Measurements from ENCODE around the gene PRKN. TPM values are rescaled to one million over a fixed set of nuclear protein-coding genes. Genes with fewer than 3 reads are reported as not detected.

The PRKN gene
- total RNA-seq, 1 donor from 2014 or later, result 2.8 TPM

- peaks cover 10% of the 10 kb centered on the region for H3K27me3 ChIP-seq
- H3K9ac ChIP-seq, result no peak overlapping the region
- no peak overlapping the region for H3K4me2 ChIP-seq
- Mint-ChIP-seq H3K4me1 (peaks cover 13% of the 10 kb centered on the region), H3K9me3 (no peaks in the 10 kb centered on the region), H3K4me3 (no peak overlapping the region), H3K27me3 (ENCODE audit: insufficient read depth, low read depth) (peaks cover 7% of the 10 kb centered on the region), H3K27ac (no peak overlapping the region), H3K36me3 (no peaks in the 10 kb centered on the region)
- H3K4me3 ChIP-seq, result no peak overlapping the region
- H3K9me3 ChIP-seq (ENCODE audit: low read depth), result no peaks in the 10 kb centered on the region
- H2AFZ ChIP-seq (replicated peaks), result no peak overlapping the region
- no peak overlapping the region for H3K27ac ChIP-seq
- no peaks in the 10 kb centered on the region for H3F3A ChIP-seq (ENCODE audit: low read depth)
- H3K4me1 ChIP-seq, result peaks cover 8% of the 10 kb centered on the region
- TF ChIP-seq EZH2 (IDR thresholded peaks at IDR 0.05), result no peak
- no peak for TF ChIP-seq CTCF (IDR thresholded peaks at IDR 0.05)
- TF ChIP-seq EZH2phosphoT487 (IDR thresholded peaks at IDR 0.05), result no peak
- no peaks in the 10 kb centered on the region for H4K20me1 ChIP-seq (ENCODE audit: low read depth)
- H3K36me3 ChIP-seq, result no peaks in the 10 kb centered on the region
- no peaks in the 10 kb centered on the region for H3K79me2 ChIP-seq (ENCODE audit: low read depth)
- DNase-seq (ENCODE audit: low spot score), result no peak
Measured at GRCh38 chr6:161894436-161894835, 833.1 kb downstream of the PRKN start.

GRCh38 chr6:161891542-161891941 lies 836.0 kb downstream of the PRKN start:
- Histone ChIP-seq H2AFZ (replicated peaks) (no peak overlapping the region), H3K36me3 (no peaks in the 10 kb centered on the region), H3K4me1 (peaks cover 8% of the 10 kb centered on the region), H3K4me3 (no peak overlapping the region), H4K20me1 (ENCODE audit: low read depth) (no peaks in the 10 kb centered on the region), H3K27ac (no peak overlapping the region), H3K27me3 (peaks cover 10% of the 10 kb centered on the region), H3K9me3 (ENCODE audit: low read depth) (no peaks in the 10 kb centered on the region), H3F3A (ENCODE audit: low read depth) (no peaks in the 10 kb centered on the region), H3K4me2 (no peak overlapping the region), H3K79me2 (ENCODE audit: low read depth) (no peaks in the 10 kb centered on the region), H3K9ac (no peak overlapping the region)
- Mint-ChIP-seq H3K9me3 (no peaks in the 10 kb centered on the region), H3K36me3 (no peaks in the 10 kb centered on the region), H3K27me3 (ENCODE audit: insufficient read depth, low read depth) (peaks cover 5% of the 10 kb centered on the region), H3K4me1 (peaks cover 14% of the 10 kb centered on the region), H3K4me3 (no peak overlapping the region), H3K27ac (no peak overlapping the region)
- DNase-seq (ENCODE audit: low spot score), result no peak
- TF ChIP-seq EZH2phosphoT487 (IDR thresholded peaks at IDR 0.05), result no peak
- no peak for TF ChIP-seq EZH2 (IDR thresholded peaks at IDR 0.05)
- TF ChIP-seq CTCF (IDR thresholded peaks at IDR 0.05), result no peak

- no peaks in the 10 kb centered on the region for H3K9me3 Mint-ChIP-seq
- no peak overlapping the region for H3K4me3 ChIP-seq
Measured at GRCh38 chr6:161890832-161891297, 836.7 kb downstream of the PRKN start.

More at GRCh38 chr6:161890832-161891297, 836.7 kb downstream of the PRKN start:
- no peak for DNase-seq (ENCODE audit: low spot score)
- no peak overlapping the region for H3K9ac ChIP-seq
- H4K20me1 ChIP-seq (ENCODE audit: low read depth), result no peaks in the 10 kb centered on the region
- TF ChIP-seq EZH2phosphoT487 (IDR thresholded peaks at IDR 0.05), result no peak
- TF ChIP-seq EZH2 (IDR thresholded peaks at IDR 0.05), result no peak
- TF ChIP-seq CTCF (IDR thresholded peaks at IDR 0.05), result no peak
- no peak overlapping the region for H3K4me2 ChIP-seq
- no peaks in the 10 kb centered on the region for H3K36me3 Mint-ChIP-seq
- no peak overlapping the region for H3K27ac ChIP-seq
- peaks cover 2% of the 10 kb centered on the region for H3K27me3 Mint-ChIP-seq (ENCODE audit: insufficient read depth, low read depth)
- peaks cover 8% of the 10 kb centered on the region for H3K4me1 ChIP-seq
- H3K9me3 ChIP-seq (ENCODE audit: low read depth), result no peaks in the 10 kb centered on the region
- peaks cover 14% of the 10 kb centered on the region for H3K4me1 Mint-ChIP-seq
- no peak overlapping the region for H2AFZ ChIP-seq (replicated peaks)
- no peaks in the 10 kb centered on the region for H3K36me3 ChIP-seq
- no peak overlapping the region for H3K27ac Mint-ChIP-seq
- no peak overlapping the region for H3K4me3 Mint-ChIP-seq
- H3K27me3 ChIP-seq, result peaks cover 10% of the 10 kb centered on the region
- H3F3A ChIP-seq (ENCODE audit: low read depth), result no peaks in the 10 kb centered on the region
- no peaks in the 10 kb centered on the region for H3K79me2 ChIP-seq (ENCODE audit: low read depth)

Measured in neural progenitor cell (in vitro differentiated cells).